Islet precursor cell (in vitro differentiated cells): Measurements from ENCODE around the gene IL15RA.
"Not testable (repeated sequence)": the region's sequence is repeated elsewhere in the genome, so short reads cannot be mapped to it uniquely, and the experiment has no call there.

ENCODE experiments used
- DNase-seq: peaks from one replicate; pipeline ENCODE4 v3.0.0-alpha.2; 2018

Gene IL15RA

DNA sequence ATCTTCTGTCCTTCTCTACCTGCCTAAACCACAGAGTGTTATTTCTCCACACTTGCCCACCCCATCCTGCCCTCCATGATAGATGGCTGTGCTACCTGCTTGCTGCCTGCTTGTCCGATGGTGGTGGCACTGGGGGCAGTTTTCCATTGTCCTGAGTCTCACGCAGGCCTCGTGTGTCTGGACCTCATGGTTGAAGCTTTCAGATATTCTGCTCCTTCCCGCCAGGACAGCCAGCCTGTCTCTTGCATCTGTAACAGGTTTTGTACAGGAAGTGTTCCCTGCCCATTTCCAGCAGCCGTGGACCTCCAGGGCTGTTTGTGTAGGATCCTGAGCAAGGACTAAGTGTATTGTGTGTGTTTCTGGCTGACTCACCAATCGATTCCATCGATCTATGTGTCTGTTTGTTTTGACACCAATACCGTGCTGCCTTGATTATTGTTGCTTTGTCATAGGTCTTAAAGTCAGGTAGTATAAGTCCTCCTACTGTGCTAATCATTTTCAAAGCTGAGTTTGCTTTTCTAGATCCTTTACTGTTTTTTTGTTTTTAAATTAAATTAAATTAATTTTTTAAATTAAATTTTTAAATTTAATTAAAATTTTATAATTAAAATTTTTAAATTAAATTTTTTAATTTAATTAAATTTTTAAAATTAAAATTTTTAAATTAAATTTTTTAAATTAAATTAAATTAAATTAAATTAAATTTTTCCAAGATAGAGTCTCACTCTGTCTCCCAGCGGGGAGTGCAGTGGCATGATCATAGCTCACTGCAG lies 8.5 kb downstream of the IL15RA start:
- DNase-seq, result no peak

DNA sequence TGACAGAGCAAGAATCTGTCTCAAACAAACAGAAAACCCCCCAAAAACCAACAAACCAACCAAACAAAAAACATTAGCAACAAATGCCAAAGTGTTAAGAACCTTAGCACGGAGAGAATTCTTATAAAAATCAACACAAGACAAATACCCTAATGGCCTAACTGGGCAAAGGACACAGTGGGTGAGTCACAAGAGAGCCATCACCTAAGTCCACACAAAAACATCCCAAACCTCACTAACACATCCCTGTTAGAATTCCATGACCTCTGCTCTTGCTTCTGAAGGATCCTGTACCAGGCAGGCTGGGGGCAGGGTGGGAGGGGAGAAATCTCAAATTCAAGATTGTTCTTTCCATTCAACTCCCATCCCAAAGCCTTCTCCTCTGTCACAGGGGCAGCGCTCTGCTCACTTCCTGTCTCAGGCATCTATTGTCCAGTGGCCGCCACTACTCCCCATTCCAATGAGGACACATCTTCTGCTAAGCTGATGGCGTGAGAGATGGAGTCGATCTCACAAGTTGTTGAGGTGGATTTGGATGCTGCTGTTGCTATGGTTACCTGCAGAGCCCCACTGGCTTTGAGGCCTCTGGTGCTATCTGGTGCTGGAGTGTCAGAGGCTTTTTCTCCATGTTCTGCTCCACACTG lies 9.2 kb downstream of the IL15RA start:
- DNase-seq, result no peak

DNA sequence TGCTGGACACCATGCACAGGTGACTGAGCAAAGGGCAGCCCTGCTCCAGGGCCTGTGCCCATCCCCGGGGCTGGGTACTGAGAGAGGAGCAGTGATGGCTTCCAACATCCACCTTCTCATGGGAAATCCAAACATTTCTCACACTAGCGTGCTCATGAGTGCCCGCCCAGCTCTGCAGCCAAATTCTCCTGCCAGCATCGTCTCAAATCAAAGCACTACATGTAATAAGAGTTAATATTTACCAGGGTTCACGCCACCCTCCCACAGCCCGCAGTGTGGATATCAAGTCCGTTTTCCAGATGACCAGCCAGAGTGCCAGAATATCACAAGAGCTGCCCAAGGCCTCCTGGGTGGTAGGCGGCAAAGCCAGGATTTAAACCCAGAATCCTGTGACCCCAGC lies 12.1 kb downstream of the IL15RA start:
- no peak for DNase-seq

DNA sequence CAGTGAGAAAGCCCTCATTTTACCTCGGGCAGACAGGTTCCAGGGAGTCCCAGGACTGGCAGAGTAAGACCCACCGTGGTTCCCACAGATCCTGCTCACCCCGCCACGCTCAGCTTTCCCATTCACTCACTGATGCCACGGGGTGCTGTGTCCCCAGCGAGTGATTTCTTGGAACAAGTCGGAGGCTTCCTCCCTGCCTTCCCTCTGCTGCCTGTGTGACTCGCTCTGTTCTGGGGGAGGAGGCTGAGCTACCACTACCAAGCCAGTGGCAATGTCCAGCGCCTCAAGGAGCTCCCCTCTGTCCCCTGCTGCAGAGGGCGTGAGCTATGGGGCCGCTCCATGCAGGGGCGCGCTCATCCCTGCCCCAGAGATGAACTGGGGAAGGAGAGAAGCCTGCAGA lies 12.6 kb downstream of the IL15RA start:
- DNase-seq, result no peak

DNA sequence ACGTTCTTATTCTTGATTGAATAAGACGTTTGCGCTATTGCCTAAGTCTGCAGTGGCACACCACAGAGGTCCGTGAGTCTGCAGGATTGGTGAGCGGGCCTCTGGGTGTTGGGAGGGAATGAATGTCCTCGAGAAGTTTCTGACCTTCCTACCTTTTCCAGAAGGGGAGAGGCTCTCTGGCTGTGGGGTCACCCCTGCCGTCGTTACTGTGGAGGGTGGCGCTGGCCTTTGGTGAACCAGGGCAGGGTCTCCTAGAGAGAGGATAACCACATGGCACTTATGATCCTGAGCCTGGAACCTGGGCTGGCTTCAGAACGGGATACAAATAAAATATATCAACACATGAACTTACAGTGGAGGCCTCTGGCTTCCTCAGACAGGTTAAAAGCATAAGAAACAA lies 13.8 kb downstream of the IL15RA start:
- DNase-seq, result peak; percentile 12

DNA sequence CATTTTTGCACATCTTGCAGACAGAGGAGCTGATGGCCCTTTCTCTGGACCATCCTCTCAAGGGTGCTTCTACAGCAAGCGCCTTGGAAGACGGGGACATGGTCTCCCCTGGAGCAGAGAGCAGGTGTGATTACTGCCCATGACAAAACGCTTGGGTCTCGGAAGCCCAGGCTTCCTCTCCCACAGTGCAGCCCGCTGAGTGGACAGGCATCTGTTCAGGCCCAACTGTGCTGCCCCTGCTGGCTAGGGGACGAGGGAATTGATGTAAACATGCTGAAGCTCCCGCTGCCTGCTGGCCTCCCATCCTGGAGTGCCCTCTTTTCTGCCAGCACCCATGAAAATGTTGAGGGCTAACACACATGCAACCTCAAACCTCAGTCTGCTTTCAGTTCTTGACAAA lies 14.3 kb downstream of the IL15RA start:
- peak; percentile 53 for DNase-seq

DNA sequence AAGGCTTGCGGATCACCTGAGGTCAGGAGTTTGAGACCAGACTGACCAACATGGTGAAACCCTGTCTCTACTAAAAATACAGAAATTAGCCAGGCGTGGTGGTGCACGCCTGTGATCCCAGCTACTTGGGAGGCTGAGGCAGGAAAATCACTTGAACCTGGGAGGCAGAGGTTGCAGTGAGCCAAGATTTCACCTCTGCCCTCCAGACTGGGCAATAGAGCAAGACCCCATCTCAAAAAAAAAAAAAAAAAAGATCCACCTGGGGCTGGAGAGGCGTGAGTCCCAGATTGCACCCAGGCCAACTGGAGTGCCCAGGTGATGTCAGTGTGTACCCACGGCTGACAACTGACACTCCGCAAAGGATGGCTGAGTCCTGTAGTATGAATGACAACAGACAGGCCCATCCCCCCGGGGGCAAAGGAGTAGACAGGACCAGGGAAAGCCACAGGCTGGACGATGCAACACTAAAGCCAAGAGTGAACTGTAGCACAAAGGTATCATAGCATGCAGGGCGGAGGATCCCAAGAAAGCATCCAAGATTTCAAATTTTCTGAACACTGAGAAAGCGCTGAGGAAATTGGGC lies 14.9 kb downstream of the IL15RA start:
- peak; percentile 49 for DNase-seq

DNA sequence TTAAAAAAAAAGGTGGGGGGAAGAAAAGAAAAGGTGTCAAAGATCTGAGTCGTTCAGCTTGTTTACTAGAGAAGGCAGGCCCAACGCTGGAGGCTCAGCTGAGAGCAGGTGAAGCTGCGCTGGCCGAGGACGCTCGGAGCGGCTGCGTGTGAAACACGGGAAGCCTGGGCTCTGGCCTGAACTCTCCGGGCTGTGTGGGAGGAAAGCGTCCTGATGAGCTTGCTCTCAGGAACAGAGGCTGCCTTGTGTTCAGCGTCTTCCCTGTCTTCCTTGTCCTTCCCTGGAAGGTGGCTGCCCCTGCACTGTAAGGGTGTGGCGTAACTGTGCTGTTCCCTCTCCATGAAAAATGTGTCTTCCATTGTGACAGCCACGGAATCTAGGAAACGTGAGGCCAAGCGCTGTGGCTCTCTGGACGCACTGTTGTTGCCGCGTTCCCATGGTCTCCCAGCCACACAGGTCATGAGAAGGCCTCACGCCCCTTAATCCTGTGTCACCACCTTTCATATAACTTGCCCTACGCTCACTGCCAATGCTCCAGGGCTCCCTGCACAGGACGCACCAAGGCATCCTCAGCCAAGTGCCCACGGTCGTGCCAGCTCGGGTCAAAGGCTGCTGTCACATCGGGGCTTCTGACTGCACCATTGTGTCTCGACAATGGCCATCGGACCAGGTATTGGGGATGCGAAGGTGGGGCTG lies 15.8 kb downstream of the IL15RA start:
- peak; percentile 57 for DNase-seq

DNA sequence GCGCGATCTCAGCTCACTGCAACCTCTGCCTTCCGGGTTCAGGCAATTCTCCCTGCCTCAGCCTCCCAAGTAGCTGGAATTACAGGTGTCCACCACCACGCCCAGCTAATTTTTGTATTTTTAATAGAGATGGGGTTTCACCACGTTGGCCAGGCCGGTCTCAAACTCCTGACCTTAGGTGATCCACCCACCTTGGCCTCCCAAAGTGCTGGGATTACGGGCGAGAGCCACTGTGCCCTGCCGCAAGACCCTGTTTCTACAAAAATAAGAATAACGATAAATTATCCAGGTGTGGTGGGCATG lies 16.4 kb downstream of the IL15RA start:
- not testable (repeated sequence) for DNase-seq

DNA sequence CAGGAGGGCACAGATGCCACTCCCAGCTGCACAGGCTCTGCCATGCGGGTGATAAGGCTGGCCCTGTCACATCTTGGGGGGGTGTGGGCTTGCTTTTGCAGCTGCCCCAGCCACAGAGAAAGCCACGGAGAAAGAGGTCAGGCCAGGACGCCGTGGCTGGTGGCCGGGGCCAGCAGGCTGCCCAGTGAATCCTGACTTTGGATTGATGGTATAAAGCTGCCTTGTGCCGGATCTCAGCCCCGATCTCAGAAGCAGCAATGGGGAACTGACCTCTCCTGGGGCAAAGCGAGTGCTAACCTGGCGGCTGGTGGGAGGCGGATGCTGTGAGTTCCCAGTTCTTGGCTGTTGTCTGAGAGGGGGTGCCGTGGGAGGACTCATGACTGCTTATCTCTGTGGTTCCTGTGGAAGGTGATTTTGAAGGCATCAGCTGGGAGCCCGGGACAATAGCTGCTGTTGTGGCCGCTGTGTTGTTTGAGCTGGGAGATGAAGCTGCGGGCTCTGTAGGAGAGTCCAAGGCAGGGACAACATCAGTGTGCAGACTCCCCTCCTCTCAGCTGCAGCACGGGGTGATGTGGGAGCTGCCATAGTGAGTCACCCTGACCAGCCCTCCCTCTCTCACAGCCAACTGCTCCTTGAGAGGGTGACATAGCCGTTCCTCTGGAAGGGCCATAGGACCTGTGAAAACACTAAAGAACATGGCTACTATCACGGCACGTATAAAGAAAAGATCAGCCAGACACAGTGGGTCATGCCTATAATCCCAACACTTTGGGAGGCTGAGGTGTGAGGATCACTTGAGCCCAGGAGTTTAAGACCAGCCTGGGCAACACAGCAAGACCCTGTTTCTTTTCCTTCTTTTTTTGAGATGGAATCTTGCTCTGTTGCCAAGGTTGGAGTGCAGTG lies 17.0 kb downstream of the IL15RA start:
- peak; percentile 54 for DNase-seq

DNA sequence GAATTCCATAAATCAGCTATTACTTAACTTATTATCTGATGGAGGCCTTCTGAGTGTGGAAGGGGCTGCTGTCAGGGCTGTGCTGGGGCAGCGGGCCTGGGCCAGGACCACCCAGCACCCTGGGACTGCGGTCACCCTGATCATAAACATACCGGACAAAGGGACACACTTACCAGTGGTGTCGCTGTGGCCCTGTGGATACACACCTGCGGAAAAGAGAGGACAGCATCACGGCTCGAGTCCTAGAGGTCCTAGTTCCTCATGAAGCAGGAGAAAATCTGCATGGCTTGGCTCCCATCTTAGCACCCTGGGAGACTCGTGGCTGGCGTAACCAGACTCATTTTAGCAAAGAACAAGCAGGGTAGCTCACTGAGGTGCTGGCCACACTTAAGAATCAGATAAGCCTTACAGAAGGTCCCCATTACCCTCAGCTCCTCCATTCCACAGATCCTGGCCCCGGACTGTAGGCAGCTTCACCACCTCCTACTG lies 17.7 kb downstream of the IL15RA start:
- peak; percentile 42 for DNase-seq

DNA sequence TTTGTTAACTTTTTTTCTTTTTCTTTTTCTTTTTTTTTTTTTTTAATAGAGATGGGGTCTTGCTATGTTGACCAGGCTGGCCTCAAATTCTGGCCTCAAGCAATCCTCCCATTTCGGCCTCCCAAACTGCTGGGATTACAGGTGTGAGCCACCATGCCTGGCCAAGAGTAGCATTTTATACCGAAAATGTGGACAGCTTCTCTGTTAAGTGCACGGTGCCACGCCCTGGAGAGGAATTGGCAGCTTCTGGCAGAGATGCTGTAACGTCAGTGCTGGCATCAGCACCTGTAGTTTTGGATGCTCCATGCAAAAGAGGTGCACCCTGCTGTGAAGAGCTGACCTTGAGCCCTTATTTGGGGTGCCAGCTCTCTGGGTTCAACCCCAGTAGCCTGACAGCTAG lies 18.2 kb downstream of the IL15RA start:
- peak; percentile 31 for DNase-seq

DNA sequence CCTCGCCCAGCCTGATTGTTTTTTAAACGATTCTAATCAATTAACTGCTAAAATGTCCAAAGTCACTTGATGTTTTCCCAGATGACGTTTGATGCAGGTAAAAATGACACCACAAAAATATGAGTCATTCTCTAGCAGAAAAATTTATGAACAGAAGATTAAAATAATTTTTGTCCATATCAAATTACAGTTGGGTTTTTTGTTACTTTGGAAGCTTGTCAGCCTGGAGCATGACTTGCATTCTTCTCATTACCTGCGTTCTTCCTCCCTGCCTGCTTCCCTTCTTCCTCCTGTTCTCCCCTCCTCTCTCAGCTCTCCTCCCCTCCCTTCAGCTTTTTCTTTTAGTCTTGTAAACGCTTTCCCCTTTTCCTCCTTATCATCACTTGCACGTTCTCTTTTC lies 18.7 kb downstream of the IL15RA start:
- no peak for DNase-seq

DNA sequence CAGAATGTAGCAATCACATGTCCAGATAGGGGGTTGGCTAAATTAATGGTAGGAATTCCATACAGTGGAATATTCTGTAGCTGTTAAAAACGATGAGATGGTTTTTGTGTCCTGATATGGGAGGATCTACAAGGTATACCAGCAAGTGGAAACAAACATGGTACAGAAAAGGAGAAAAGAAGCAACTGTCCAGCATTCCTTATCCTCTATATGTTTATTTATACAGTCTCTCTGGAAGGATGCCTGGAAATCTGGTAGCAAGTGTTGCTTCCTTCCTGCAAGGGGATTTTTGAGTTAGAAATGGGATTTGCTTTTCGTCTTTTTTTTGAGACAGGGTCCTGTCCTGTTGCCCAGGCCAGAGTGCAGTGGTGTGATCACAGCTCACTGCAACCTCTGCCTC lies 19.3 kb downstream of the IL15RA start:
- no peak for DNase-seq

DNA sequence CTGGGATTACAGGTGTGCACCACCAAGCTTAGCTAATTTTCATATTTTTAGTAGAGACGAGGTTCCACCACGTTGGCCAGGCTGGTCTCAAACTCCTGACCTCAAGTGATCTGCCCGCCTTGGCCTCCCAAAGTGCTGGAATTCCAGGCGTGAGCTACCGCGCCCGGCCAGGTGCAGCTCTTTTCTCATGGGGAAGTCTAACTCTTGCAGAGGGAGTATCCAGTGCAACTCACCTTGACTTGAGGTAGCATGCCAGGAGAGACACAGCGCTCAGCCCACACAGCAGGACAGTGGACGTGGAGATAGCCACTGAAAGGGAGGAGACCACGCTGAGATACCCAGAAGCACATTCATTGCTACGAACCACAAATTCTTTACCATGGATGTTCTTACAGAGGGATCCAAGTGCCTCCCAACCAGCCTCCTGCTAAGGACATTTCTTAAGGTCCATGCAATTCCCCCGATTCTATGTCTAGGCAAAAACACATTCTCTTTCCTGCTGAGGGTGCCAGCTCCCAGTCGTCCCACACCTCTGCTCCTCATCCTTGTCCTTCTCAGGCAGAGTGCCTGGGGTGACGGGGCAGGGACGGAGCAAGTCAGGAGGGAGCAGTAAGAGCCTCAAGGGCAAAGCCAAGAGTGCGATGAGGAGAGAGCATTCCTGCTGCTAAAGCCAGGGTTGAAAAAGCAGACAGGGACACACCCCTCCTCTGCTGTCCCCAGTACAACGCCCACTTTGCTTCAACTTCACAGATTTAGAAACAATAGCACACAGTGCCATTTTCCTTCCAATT lies 21.0 kb downstream of the IL15RA start:
- peak; percentile 56 for DNase-seq

DNA sequence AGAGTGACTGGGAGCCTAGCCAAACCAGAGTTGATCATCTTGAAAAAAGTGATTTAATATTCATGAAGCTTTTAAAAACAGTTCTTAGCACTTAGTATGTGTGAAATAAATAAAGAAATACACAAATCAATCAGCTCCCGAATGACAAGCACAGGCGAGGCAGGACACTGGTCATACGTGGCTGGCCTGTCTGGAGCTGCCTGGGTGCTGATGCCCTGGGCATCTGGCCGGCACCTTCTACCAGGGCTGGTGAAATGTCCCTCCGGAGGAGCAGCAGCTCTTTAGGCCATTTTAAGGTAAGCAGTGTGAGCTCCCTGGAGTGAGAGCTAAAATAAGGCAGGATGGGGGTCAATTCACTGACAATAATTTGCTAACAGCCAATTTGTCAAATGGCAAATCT lies 23.7 kb downstream of the IL15RA start:
- no peak for DNase-seq

DNA sequence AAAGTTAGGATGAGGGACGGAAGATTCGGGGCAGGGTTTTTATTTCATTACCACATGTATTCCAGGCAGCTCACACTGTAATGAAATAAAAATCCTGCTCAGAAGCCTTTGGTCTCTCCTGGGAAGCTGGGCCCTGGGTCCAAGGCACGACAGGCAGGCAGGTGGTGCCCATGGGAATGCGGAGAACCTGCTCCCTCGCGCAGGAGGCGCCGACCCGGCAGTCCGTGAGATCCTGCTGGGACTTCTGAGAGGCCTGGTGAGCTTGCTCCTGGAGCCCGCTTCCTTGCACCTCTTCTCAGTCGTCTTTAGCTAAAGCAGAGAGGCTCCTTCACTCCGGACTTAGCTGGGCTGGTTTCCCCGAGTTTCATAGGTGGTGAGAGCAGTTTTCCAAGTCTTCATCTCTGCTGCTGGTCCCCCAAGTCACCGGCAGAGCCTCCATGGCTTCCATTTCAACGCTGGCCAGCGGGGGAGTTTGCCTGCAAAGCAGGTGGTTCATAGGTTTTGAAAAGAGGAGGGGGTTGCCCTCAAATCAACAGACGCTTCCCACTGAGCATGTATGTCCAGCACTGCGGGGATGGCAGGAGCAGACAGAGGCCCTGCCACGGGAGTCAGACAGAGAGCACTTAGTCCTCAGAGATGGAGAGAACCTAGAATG lies 24.5 kb downstream of the IL15RA start:
- no peak for DNase-seq

DNA sequence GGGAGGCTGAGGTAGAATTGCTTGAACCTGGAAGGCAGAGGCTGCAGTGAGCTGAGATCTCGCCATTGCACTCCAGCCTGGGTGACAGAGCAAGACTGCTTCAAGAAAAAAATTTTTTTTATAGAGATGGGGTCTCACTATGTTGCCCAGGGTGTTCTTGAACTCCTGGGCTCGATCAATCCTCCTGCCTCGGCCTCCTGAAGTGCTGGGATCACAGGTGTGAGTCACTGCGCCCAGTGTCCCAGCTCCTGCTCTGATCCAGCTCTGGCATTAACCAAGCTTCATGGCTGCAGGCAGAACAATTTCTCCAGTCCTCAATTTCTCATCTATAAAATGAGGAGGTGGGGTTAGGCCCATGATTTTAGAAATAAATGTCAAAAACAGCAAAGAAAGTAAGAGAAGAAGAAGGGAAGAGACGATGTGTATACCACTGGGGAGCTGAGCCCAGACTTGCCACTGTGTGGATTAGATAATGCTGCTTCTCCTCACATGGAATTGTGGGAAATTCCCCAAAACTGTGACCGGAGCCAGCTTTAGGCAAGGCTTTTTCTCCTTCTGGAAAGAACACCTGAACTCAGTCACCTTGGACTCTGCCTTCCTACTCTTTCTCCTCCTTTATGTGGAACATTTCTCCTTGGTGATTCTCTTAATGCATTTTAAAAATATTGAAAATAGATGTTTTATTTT lies 25.5 kb downstream of the IL15RA start:
- DNase-seq, result no peak

DNA sequence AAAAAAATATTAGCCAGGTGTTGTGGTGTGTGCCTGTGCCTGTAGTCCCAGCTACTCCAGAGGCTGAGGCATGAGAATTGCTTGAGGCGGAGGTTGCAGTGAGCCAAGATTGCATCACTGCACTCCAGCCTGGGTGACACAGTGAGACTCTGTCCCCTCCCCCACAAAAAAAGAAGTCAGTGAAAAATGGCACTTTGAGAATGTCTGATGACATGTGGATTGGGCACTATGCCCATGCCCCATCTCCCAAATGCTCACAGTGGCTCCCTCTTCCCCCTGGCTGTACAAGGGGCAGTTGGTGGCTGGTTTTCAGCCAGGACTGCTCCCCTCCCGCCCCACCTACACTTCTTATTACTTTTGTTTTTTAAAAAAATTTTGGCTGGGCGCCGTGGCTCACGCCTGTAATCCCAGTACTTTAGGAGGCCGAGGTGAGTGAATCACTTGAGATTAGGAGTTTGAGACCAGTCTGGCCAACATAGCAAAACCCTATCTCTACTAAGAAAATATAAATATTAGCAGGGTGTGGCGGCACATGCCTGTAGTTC lies 26.1 kb downstream of the IL15RA start:
- DNase-seq, result no peak

DNA sequence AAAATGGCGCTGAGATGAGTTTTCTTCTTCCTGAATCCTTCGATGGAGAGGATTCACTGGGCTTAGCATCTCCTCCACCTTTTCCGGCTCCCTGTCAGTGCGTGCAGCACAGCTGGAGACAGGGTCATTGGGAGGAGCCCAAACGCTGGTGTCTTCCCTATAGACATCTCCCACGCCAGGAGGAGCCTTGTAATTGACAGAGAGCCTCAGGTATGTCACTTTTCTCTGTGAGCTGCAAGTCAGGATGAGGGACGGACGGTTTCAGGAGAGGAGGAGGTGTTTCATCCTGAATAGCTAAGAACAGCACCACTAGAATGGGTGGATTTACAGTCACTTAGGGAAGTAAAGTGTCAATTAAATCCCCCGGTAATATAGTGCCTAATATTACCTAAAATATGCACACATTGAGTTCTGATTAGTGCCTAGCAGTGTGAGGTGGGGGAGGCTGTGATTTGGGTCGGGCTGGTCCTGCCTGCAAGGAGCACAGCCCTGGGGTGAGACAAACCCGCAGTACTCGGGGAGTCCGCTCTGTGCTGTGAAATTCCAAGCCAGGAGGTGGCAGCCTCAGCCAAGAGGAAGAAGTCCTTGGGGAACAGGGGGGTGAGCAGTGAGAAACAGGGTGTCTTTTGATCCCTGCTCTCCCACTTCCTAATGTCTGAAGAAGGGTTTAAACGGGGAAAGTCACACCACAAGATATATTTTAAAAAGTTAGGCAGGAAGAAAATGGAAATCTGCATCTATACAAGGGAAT lies 28.2 kb downstream of the IL15RA start:
- peak; percentile 78 for DNase-seq
